GM12801 (cell line): ENCODE results near the gene MYPOP.

Source experiments
- TF ChIP-seq, protein P1 (sequence below): IDR thresholded peaks from one replicate; pipeline ENCODE4 v1.5.1; 2011; ENCODE audit warnings: control low read depth; ENCODE audit not compliant: insufficient read length; ENCODE audit errors: extremely low read depth

Gene MYPOP, protein sequence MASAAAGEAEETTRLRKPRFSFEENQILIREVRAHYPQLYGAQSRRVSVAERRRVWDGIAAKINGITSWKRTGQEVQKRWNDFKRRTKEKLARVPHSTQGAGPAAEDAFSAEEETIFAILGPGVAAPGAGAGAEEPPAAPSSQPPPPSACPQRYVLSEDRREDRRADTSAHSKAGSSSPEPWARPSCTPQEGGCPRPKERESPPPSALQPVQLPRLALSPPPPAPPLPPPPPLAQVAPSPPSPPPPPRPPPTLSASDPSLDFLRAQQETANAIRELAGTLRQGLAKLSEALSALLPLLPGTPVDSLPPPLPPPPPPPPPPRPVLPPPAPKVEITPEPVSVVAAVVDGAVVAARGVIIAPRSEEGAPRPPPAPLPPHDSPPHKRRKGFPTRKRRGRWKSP

DNA sequence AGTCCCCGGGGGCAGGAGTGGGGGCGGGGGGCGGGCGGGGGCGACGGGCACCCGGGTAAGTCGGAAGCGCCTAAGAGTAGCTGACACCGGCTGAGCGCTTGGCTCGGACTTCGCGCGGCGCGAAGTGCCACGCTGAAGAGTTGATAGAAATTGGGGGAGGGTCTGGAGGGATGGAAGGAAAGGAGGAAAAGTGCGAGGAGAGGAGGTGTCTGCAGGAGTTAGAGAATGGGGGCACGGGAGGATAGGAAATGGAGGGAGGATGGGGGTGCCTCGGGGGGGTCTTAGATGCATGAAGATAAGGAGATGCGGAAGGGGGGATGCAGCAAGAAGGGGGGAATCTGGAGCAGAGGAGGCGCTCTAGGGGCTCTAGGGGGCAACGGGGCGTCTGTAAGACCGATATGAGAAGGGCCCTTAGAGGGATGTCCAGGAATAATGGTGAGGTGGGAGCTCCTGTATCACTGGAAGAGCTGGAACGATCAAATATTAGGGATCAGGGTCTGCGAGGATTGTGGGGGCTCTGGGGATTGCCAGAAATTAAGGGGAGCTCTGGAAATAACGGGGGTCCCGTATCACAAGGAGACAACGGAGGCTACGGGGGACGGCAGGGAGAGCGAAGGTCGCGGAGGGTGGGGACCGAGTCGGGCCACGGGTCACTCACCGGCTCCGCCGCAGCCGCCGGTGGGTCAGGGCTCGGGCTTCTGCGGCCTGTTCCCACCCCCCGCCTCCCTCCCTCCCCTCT lies at the start of gene MYPOP:
Gene MYPOP, minus strand, starts transcription at position 702 of the 739 bp plus-strand sequence. CDS start 840 bp downstream, outside the sequence.
- TF ChIP-seq, protein P1, sequence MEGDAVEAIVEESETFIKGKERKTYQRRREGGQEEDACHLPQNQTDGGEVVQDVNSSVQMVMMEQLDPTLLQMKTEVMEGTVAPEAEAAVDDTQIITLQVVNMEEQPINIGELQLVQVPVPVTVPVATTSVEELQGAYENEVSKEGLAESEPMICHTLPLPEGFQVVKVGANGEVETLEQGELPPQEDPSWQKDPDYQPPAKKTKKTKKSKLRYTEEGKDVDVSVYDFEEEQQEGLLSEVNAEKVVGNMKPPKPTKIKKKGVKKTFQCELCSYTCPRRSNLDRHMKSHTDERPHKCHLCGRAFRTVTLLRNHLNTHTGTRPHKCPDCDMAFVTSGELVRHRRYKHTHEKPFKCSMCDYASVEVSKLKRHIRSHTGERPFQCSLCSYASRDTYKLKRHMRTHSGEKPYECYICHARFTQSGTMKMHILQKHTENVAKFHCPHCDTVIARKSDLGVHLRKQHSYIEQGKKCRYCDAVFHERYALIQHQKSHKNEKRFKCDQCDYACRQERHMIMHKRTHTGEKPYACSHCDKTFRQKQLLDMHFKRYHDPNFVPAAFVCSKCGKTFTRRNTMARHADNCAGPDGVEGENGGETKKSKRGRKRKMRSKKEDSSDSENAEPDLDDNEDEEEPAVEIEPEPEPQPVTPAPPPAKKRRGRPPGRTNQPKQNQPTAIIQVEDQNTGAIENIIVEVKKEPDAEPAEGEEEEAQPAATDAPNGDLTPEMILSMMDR = no peak

DNA sequence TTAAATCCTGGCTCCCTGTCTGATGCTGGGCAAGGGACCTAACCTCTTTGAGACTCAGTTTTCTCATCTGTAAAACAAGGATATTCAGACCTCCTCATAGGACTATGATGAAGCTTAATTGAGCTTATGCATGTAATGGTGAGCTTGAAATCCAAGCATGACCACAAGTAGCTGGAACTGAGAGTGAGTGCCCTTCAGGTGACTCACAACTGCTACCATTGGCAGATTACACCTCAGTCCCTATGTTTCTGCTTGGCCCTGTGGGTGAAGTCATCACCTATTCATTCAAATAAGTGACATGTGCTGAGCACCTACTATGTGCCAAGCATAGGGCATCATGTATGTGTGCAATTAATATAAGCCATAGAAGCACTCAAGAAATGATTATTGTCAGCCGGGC lies 45.5 kb upstream of the MYPOP start:
- TF ChIP-seq, protein P1 = no peak

DNA sequence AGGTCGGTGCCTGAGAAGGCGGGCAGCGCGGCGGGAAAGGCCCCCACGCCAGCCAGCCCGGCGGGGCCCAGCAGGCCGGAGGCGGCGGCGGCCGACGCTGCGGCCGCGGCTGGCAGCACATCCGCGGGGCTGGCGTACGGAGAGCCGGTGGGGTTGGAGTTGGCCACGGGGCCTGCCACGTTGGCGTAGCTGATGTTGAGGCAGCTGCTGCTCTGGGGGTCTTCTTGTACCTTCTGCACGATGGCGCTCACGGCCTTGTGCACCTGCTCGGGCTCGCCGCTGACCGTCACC lies 38.0 kb upstream of the MYPOP start:
- TF ChIP-seq, protein P1 = no peak

DNA sequence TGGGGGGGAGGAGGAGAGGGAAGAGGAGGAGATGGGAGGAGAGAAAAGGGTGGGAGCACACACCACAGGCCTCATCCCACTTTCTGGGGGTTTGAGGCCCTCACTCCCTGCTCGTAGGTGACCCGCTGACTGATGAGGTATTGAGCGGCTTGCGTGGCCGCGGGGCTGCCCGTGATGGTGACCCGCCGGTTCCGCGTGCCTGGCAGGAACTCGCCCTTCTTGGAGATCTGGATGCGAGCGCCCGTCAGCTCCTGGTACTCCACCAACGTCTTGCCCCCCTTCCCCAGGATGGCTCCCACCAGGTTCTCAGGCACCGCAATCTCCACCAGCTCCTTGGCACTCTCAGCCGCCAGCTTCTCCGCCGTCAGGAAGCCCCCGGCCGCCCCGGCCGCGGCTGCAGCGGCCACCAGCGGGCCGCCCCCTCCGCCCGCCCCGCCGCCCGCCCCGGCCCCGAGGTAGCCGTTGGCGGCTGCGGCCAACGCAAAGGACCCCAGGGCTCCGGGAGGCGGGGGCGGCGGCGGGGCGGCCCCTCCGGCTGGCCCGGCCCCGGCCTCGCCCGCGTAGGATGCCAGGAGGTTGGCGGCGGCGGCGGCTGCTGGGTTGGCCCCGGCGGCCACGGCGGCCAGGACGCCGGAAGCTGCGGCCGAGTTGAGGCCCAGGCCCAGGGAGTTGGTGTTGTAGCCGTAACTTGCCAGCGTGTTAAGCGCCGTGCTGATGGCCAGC lies 37.5 kb upstream of the MYPOP start:
- TF ChIP-seq, protein P1 = no peak

DNA sequence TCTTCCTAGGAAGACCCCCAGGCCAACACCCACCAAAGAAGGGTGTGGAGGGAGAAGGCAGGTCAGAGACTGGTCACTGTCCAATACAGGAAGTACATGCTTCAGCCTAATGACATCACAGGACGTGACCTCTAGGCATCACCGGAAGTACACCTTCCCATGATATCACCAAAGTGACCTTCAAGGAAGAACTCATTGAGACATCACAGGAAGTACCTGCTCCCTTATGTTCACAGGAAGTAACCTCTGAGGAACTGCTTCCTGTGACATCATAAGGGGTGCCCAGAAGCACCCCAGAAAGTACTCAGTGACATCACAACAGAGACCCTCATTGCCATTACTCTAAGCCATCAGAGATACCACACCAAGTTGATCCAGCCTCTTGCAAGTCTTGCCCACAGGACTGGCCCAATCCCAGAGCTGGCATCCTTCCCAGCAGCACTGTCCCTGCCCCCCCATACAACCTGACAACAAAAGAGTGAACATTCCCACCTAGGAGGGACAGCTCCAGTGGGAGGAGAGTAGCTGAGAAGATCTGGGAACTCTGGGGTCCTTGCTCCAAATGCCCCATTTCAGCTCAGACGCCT lies 36.4 kb upstream of the MYPOP start:
- TF ChIP-seq, protein P1 = no peak

DNA sequence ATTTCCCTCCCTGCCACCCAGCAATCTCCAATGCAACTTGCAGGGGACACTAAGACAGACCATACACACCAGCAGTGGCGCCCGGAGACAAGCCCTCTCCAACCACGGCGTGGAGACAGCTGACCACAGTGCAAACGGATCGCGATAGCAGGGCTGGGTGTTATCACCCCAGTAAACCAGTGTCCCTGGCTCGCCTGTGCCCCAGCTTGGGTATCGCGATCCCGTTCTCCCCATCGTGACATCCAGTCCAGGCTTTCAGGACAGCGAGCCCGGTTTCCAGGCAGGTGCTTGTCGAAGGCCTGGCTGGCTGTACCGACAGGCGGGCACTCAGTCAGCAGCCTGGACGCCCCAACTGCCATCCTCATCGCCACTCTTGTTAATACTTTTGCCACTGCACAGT lies 32.9 kb upstream of the MYPOP start:
- TF ChIP-seq, protein P1 = no peak
